ENCODE data around the gene ZBTB18.
A peak's percentile ranks its signal among the peaks of the same experiment; 100 is the strongest.
"Not testable (repeated sequence)": the region's sequence is repeated elsewhere in the genome, so short reads cannot be mapped to it uniquely, and the experiment has no call there.

Gene ZBTB18

DNA sequence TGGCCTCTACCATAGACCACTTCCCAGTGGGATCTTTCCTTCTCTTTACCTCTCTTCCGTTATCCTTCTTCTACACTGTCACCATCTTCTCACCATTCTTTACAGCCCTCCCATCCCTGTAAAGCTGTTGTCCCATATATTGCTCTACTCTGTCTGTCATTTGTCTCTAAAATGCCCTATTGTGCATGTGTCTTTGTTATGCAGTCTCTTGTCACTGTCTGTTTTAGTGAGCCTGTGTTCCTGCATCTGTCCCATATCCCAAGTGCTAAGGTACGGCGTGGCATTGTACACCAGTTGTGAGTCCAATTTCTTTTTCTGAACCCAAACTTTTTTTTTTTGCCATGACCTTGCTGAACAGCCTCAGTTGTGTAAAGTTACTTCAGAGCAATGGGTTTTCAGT is 8.8 kb upstream of the ZBTB18 start:
- no peak for DNase-seq

DNA sequence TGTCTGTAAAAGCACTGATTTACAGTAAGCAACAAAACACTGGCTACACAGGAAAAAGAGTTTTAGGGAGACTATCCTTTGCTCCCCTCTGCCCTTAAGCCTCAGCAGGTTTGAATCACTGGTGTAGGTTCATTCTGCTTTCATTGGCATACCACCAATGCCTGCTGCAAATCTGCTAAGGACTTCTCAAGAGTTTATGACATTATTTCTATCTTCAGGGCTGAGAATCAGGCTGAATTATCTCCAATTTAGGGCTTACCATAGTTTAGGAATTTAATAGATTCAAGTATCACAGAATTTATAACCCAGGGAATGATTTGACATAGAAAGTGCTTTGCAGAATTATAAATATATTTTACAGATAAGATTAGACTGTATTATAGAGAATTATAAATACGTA is 6.7 kb upstream of the ZBTB18 start:
- no peak for DNase-seq

DNA sequence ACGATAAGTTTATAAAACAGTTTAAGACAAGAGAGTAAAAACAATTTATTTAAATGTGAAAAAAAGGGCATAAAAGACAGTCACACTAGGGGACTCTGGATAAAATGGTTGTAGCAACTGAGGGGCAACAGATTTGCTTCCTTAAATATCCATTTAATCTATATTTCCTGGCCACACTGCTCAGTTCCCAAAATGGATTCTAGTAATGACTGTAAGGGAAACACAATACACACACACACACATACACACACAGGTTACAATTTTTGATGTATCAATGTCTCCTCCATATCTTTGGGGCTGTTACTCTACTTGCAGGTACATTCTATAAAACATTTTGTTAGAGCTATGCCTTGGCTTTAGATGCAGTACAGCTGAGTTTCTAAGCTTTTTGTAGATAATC is 4.8 kb upstream of the ZBTB18 start:
- not testable (repeated sequence) for DNase-seq

DNA sequence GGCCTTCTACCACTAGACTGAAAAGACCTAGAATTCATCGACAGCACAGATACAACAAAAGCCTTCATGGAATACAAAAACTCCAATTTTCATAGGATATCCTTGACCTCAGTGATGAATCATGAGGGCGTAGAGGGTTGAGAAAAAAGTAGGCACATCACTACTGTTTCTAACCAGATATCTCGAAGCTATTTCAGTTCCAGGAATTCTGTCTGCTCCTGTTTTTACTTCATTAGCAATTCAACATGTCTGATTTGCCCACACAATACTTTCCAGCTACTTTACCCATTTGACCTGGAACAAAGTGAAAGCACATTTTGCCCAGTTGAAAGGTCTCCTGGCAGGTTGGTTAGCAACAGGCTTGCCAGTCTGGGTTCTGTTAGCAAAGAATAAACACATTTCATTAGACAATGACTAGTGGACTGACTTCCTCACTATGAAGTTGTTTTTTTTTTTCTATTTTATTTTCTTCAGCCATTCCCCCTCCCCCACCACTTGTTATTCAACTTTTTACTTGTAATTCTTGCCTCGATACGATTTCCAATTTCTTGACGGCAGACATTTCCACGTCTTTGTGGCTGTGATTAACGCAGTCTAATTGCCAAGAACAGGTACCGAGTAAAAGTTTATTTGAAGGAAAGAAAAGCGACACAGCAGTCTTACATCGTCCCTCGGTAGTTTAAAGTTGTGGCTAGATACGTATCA is 4.0 kb upstream of the ZBTB18 start:
- DNase-seq, result peak in 2 of 6 experiments; percentile 39 to 67

DNA sequence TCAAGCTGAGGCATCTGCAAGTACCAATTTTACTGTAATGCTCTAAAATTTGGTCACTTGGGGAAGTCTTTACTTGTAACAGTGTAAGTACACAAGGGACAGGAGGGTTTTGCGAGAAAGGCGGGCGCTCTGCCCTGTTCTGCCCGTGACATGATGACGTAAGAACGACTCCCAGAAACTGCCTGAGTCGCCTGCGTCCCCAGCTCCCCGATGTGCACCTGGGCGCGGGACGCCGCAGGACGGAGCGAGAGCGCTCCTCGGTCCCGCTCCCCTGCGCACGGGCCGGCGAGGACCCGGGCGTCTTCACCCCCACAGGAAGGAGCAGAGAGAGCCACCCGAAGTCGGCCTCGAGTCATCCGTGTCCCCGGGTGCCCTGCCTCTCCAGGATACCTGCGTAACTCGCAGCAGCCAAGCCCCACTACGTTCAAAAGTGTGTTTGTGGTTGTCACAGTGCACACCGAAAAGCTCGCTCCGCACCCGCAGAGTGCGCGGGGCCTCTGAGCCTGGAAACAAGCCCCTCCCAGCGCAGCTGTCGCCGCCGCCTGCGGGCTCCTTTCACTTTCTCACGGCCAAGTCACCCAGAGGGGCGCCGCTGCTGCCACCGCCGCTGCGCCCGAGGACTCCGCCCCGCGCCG is 3.3 kb upstream of the ZBTB18 start:
- peak in 3 of 6 experiments; percentile 83 to 95 (median 92) for DNase-seq

DNA sequence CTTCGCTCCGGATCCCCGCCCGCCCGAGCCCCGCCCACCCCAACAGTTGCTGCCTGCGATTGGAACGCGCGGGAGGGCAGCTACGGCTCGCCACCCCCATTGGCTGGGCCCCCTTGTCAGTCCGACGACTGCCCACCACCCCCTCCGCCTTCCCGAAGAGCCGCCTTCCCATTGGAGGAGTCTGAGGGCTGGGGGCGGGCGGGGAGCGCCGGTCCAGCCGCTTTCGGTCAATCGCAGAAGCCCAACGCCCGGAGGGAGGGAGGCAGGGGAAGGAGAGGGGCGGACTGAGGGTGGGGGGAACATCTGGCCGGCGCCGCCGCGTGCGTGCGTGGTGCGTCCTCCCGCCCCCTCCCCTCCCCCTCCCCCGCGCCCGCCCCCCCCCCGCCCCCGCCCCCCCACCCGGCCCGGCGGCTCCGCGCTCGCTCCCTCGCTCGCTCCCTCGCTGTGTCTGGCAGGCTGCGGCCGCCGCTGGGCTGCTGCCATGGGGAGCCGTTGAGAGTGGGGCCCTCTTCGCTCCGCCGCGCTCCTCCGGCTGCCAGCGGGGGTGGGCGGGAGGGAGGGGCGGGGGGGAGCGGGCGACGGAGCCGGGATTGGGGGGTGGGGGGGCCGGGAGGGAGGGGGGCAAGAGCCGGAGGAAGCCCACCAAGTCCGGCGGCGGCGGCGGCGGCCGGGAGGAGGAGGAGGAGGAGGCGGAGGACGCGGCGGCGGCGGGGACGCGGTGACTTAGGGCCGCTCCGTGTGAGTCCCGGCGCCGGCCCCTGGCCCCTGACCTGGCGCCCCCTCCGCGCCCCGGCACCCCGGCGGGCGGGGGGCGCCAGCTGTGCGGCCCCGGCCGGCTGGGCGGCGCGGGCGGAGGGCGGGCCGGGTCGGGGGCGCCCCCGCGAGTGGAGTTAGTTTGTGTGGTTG is 2.6 kb upstream of the ZBTB18 start:
- peak in 4 of 6 experiments; percentile 98 to 99 (median 98) for DNase-seq

DNA sequence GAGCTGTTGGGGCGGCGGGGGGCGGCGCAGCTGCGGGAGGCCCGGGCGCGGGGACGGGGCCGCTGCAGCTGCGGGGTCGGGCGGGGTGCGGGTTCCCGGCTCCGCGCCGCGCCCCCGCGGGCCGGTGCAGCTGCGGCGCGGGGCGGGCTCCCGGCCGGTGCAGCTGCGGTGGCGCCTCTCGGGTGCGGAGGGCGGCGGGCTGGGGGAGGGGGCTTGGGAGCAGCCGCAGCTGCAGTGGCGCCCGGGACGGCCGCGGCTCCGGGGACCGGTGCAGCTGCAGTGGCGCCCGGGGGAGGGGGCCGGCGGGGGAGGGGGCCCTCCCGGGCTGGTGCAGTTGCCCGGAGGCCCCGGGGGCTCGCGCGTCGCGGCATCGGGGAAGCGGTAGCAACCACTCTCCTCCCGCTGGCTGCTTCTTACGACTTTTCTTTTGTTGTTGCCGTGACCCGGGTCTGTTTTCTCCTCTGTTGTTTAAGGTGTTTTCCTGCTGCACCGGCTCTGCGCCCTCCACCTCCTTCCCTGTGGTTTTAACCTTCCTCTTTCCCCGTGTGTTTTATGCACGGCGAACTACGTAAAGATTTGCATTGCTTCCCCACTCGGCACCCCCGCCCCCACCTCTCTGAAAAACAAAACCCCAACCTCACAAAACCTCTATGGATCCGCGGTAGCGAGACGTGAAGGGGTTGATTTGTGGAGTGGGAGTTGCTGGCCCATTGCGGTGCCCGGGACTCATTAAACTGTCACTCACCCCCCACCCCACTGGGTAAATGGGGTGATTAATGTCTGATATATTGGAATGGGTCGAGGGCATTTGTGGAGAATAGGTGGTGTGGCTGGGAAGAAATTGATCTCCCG is 1.7 kb upstream of the ZBTB18 start:
- DNase-seq, result peak; percentile 65 to 74 (median 72)

DNA sequence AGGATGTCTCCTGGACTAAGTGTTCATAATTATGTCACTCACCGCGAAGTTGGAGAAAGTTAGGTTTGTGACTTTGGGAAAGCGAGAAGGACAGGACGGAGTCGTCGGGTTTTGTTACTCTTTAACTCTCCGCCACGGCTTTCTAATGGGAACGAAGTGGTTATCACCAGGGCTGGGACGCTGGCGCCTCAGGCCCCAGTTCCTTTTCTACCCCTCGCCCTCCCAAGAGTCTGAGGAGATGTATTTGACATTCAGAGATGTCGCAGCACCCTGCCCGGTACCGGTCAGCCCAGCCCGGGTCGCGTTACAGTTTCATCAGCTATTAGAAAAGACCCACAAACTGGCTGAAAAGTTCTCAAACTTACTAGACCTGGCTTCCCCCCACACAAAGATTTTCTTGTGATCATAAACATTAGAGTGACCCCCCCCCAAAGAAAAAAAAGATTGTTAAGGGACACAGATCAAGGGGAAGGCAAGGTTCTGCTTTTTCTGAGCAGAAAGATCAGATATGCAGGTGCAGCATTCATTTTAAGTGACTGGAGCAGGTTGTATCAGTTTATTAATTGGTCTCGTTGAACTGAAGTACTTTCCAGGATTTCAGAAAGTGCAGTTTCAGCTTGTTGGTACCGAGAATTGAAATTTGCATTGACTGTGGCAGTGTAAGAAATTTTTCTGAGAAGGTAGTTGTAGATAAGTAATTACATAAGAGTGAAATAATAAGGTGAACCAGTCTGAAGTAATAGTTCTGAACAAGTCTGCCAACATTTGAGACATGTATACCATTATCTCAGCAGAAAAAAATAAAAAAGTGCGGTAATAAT is 859 bp upstream of the ZBTB18 start:
- peak in 4 of 6 experiments; percentile 12 to 71 (median 38) for DNase-seq

DNA sequence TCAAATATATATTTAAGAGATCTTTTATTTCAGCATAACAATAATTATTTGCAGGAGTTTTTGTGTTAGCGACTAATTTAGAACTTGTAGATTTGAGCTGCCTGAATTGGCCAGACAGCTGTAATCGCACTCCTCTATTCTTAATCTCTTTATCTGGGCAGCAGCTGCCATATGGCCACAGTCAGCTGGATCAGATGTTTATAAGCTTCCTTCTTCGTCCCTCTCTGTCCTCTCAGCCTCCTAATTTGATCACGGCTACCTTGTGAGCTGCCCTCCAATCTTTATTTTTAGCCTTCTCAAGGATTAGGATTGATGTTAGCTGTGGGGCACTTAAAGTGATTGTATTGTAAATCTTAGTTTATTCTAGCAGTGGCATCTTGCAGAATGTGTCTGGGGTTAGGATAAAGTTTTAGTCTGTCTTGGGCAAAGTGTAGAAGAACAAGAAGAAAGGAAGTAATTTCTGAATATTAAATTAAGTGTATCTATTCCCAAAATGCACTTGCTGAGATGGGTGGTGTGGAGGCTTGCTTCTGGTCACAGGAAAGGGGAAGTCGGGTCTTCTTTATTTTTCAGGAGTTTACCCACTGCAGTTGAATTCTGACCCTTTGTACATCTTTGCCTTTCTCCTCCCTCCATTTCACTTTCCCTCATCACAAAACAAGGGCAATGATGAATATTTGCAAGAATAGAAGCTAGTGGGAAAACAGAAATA is 1.1 kb downstream of the ZBTB18 start:
- DNase-seq, result no peak

DNA sequence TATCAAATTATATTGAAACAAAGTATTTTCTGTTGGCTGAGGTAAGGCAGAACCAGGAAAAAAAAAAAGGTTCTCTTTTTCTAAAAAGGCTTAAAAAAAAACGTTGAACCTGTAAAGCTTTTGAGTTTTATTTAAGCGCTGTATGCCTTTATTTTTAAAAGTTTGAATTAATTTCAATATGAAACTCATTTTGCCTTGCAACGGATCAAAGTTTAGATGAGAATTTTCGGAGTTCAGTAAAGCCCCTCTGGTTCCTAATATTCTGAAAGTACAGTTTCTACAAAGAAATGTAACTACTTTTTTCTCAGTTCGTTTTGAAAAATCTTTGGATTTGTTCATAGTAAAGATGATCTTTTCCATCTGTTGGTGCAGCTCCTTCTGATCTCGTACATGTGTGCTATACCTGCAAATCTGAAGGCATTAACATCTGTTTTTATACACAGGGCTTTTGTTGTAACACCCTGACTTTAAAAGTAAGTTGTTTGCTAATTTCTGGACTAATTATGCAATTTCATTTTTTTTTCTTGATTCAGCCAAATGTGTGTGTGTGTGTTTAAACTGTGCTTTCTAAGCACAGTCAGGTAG is 1.7 kb downstream of the ZBTB18 start:
- no peak for DNase-seq

DNA sequence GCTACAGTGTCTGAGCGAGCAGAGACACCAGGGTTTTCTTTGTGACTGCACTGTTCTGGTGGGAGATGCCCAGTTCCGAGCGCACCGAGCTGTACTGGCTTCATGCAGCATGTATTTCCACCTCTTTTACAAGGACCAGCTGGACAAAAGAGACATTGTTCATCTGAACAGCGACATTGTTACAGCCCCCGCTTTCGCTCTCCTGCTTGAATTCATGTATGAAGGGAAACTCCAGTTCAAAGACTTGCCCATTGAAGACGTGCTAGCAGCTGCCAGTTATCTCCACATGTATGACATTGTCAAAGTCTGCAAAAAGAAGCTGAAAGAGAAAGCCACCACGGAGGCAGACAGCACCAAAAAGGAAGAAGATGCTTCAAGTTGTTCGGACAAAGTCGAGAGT is 2.7 kb downstream of the ZBTB18 start:
- no peak for DNase-seq

DNA sequence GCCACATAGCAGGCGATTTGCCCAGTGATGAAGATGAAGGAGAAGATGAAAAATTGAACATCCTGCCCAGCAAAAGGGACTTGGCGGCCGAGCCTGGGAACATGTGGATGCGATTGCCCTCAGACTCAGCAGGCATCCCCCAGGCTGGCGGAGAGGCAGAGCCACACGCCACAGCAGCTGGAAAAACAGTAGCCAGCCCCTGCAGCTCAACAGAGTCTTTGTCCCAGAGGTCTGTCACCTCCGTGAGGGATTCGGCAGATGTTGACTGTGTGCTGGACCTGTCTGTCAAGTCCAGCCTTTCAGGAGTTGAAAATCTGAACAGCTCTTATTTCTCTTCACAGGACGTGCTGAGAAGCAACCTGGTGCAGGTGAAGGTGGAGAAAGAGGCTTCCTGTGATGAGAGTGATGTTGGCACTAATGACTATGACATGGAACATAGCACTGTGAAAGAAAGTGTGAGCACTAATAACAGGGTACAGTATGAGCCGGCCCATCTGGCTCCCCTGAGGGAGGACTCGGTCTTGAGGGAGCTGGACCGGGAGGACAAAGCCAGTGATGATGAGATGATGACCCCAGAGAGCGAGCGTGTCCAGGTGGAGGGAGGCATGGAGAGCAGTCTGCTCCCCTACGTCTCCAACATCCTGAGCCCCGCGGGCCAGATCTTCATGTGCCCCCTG is 3.3 kb downstream of the ZBTB18 start:
- no peak for DNase-seq

DNA sequence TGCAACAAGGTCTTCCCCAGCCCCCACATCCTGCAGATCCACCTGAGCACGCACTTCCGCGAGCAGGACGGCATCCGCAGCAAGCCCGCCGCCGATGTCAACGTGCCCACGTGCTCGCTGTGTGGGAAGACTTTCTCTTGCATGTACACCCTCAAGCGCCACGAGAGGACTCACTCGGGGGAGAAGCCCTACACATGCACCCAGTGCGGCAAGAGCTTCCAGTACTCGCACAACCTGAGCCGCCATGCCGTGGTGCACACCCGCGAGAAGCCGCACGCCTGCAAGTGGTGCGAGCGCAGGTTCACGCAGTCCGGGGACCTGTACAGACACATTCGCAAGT is 3.8 kb downstream of the ZBTB18 start:
- no peak for DNase-seq

DNA sequence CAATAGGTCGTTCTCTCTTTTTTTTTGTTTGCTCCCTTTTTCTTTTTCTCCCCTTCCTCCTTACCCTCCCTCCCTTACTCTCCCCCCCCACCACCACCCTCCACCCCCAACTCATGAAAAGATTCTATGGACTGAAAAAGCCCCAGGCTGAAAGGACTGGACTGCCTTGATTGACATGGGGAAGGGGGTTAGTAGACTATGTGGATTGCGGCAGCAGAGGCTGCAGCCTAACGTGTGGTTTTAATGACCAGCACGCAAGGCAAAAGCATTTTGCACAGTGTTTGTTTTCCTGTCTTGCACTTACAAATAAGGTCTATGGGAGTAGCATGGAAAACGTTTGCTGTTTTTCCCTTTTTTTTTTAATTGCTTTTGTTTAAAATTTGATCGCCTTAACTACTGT is 5.5 kb downstream of the ZBTB18 start:
- DNase-seq, result no peak

DNA sequence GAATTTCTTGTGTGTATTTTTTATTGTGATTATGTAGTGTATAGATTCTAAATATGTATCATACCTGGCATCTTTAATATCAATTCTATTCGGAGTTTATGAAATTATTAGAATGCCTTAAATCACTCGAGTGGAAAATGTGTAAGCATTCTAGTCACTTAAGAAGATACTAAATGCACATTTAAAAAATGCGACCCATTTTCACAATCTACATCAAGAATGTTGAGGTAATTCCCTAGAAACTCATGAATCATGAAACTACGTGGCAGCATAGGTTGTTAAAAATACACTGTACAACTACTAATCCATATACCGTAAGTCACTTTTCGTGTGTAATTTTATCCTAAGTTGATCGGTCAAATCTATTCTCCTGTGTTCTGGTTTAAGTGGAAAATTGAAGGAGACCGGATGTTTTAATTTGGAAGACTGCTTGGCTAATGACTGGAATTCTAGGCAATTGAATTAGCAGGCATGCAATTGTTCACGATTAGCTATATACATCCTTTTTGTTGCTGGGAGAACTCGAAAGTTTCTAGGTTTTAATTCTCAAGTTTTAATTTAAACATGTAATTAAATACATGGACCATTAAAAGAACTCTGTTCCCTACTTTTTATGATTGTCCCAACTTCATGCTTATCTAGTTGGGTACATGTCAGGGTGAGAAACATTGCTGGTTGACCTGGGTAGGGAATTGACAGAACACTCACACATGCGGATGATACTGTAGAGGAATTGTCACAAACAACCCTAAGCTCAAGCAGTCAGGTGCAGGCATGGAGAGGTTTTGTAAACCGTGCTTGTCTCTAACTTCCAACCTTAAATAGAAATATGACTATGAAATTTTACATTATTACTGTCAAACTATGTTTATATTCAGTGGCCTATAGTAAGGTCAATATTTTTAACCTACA is 6.6 kb downstream of the ZBTB18 start:
- no peak for DNase-seq

DNA sequence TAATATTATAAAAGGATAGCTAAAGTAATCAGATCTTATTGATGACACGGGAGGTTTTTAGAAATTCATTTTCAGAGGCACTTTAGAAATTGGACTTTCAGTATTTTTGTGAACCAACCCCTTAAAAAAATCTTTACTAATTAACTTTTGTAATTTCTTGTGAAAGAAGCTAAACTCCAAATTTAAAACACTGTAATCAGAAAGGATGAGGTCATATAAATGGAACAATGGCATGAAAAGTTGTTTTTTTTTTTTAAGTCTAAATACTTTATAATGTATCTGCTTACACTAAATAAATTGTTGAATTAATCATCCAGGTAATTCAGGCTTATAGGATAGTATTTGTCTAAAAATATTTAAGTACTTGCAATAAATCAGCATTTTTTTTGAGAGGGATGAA is 9.0 kb downstream of the ZBTB18 start:
- no peak for DNase-seq

DNA sequence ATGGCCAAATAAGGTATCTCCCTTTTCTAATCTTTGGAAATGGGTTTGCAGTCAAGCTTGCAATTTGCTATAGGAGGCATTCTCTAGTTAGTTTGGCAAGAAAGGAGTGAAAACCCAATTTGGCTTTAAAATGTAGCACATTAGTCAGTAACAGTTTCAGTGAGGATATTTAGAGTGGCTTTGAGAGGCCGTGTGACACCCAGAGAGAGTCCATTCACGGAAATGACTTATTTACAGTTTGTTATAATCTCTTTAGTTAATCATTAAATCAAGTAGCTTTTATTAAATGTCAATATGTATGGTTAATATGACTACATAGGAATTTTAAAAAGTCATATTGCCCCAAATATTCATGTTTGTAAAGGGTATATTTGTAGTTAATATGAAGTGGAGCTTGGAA is 9.6 kb downstream of the ZBTB18 start:
- no peak for DNase-seq

DNA sequence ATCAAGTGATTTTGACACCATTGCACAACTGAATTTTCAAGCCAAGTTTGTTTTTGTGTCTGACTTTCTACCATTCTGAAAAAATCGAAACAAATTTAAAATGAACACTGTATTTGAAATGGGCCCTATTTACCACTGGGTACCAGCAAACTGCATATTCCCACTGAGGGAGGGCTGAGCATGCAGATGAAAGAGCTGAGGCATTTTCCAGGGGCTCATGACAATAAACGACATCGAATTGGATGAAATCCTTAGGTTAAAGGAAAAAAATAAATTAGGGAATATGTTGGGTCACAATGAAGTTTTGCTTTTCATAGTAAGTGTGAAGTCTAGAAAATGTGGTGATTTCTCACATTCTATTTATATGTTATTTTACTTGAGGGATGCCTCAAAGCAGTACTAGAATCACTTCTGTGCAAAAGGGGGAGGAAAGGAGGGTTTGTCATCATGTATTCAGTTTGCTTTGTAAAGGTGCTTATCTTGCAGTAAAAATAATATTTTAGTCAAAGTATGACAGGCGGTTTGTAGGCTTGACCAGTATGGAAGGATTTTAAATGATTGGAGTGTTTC is 11.2 kb downstream of the ZBTB18 start:
- no peak for DNase-seq

DNA sequence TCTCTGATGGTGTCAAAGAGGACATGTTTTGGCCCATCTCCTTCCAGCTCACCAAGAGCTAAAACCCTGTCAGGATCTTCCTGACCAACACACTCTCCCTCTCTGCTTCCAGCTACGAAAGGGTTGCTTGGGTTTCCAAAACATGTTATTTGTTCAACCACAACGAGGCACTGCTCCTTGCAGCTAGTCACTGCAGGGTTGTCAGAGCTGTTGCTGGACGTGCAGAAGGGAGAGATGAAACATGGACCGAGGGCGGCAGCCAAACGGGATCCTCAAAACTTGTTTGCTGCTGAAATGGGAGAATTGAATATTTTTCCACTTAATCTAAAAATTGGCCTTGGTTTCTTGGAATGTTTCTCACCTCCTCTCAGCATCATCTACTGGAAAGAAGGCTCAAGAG is 12.4 kb downstream of the ZBTB18 start:
- no peak for DNase-seq
